Brain microvascular endothelial cell (primary cell): ENCODE measurements around the gene USP10.

ENCODE experiments used
- DNase-seq: peaks from one replicate; pipeline ENCODE4 v3.0.0-alpha.2; 2020
- H3K27ac ChIP-seq: fragments of 250-450 bp; sonication (Bioruptor Pico); 2 replicates; pipeline ENCODE4 v1.5.1; 2020; ENCODE audit warnings: mild to moderate bottlenecking, moderate library complexity
- H3K27me3 ChIP-seq: fragments of 250-450 bp; sonication (Bioruptor Pico); replicated peaks from 2 replicates; pipeline ENCODE4 v1.5.1; 2020; ENCODE audit warnings: mild to moderate bottlenecking
- H3K36me3 ChIP-seq: fragments of 250-450 bp; sonication (Bioruptor Pico); replicated peaks from 2 replicates; pipeline ENCODE4 v1.5.1; 2020; ENCODE audit warnings: mild to moderate bottlenecking
- H3K4me3 ChIP-seq: 2 replicates; pipeline ENCODE4 v1.5.1; 2011; ENCODE audit warnings: low read depth, mild to moderate bottlenecking, control low read depth, low read length, moderate library complexity
- in situ Hi-C: cut with HindIII; loops from 2 replicates; pipeline ENCODE4 v1.10.0; 2017; ENCODE audit warnings: low sequenced_read_pairs, low pct_ligation_motif_present
- TF ChIP-seq, protein P1 (sequence below): IDR thresholded peaks from 2 replicates; pipeline ENCODE4 v1.5.1; 2011; ENCODE audit warnings: low read depth, mild to moderate bottlenecking, moderate library complexity, low read length, control low read depth, inconsistent platforms; ENCODE audit errors: missing control alignments

The USP10 gene, protein sequence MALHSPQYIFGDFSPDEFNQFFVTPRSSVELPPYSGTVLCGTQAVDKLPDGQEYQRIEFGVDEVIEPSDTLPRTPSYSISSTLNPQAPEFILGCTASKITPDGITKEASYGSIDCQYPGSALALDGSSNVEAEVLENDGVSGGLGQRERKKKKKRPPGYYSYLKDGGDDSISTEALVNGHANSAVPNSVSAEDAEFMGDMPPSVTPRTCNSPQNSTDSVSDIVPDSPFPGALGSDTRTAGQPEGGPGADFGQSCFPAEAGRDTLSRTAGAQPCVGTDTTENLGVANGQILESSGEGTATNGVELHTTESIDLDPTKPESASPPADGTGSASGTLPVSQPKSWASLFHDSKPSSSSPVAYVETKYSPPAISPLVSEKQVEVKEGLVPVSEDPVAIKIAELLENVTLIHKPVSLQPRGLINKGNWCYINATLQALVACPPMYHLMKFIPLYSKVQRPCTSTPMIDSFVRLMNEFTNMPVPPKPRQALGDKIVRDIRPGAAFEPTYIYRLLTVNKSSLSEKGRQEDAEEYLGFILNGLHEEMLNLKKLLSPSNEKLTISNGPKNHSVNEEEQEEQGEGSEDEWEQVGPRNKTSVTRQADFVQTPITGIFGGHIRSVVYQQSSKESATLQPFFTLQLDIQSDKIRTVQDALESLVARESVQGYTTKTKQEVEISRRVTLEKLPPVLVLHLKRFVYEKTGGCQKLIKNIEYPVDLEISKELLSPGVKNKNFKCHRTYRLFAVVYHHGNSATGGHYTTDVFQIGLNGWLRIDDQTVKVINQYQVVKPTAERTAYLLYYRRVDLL

DNA sequence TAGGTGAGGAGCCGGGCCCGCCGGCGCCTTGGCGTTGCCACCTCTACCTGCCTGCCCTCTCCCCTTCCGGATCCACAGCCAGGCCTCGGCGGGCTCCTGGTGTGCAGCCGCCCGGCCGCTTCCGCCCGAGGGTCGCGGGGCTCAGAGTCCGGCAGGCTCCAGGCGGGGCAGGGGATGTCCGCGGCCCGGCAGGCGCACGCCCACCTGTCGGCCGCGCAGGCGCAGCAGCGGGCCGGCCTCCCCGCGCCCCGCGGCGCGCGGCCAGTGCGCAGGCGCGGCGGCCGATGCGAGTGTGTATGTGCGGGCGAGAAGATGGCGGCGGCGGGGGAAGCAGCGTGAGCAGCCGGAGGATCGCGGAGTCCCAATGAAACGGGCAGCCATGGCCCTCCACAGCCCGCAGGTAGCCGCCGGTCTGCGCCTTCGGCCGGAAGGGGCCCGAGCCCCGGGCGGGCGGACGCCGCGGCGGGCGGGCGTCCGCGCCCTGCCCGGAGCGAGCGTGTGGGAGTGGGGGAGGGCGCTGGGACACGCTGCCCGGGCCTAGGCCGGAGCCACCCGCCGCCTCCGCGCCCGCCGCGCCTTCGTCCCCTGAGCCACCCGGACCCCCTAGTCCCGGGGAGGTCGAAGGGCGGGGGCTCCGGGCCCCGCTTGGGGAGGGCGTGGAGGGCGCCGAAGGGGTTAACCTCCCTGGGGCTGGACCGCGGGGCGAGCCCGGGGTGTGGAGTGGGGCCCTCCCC lies at the start of gene USP10:
Gene USP10 (plus strand): TSS at position 289 of the 734 bp plus-strand sequence. CDS start 91 bp downstream, at position 380.
- TF ChIP-seq, protein P1, sequence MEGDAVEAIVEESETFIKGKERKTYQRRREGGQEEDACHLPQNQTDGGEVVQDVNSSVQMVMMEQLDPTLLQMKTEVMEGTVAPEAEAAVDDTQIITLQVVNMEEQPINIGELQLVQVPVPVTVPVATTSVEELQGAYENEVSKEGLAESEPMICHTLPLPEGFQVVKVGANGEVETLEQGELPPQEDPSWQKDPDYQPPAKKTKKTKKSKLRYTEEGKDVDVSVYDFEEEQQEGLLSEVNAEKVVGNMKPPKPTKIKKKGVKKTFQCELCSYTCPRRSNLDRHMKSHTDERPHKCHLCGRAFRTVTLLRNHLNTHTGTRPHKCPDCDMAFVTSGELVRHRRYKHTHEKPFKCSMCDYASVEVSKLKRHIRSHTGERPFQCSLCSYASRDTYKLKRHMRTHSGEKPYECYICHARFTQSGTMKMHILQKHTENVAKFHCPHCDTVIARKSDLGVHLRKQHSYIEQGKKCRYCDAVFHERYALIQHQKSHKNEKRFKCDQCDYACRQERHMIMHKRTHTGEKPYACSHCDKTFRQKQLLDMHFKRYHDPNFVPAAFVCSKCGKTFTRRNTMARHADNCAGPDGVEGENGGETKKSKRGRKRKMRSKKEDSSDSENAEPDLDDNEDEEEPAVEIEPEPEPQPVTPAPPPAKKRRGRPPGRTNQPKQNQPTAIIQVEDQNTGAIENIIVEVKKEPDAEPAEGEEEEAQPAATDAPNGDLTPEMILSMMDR = no peak
- in situ Hi-C loops = no loop called here
- H3K27me3 ChIP-seq = no peaks in the 10 kb centered on the region
- peak within 1 kb of the TSS; percentile 51 for H3K27ac ChIP-seq
- H3K4me3 ChIP-seq = peak within 1 kb of the TSS; percentile 87
- H3K36me3 ChIP-seq = no peaks in the 10 kb centered on the region
- peak; percentile 45 for DNase-seq

DNA sequence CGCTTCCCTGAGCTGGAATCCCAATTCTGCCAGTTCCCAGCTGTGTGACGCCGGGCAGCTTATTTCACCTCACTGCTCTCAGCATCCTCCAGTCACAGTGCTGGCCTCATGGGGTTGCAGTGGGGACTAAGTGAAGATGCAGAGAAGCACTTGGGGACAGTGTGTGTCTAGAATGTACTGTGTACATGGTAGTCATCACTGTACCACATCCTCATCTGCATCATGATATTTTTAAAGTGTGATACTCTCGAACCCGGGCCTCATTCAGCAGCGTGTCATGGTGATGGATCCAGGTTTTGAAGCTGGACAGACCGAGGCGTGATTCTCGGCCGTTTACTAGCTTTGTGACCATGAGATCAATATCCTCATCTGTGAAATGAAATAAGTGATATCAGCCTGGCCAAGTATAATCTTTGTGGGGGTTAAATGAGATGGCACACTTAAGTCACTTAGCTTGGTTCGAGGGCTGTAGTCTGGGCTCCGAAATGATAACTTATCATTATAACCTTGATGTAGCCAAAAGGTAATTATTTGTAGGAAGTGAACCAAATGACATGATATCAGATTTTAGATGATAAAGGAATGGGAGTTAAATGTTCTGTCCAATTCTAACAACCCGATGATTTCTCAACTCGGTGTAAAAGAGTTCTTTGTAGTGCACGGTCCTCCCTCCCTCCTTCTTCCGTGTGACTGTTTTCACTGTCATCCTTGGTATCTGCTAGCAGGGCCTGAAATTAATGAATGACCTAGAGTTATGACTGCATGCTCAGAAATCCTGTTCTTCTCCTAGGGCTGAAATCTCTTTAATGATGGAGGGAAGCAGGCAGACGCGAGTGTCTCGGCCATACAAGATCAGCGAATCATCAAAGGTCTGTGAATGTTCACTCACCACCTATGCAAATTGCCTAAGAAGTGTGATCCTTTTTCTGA lies 49.5 kb upstream of the USP10 start:
- peak; percentile 27 for DNase-seq
- Histone ChIP-seq H3K27me3 (no peaks in the 10 kb centered on the region), H3K27ac (no peak overlapping the region), H3K36me3 (peaks cover 5% of the 10 kb centered on the region), H3K4me3 (no peak overlapping the region)
- TF ChIP-seq, protein P1 = no peak
- in situ Hi-C loops = no loop called here

DNA sequence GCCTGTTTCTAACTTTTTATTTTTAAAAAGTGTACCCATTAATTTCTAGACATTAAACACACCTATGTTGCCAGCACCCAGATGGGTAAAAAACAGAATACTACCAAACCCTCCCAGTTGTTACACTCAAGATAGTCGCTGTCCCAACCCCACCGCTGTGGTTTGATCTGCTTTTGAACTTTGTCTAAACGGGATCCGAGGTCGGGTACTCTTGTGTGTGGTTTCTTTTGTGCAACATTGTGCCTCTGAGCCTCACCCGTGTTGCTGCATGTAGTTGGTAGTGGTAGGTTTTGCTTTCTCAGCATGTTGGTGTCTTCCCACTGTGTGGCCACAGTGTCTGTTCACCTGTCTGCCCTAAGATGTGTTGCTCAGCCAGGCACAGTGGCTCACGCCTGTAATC lies 47.2 kb upstream of the USP10 start:
- no peak for DNase-seq
- H3K27ac ChIP-seq = no peak overlapping the region
- H3K36me3 ChIP-seq = peaks cover 14% of the 10 kb centered on the region
- in situ Hi-C loops = no loop called here
- no peaks in the 10 kb centered on the region for H3K27me3 ChIP-seq
- no peak overlapping the region for H3K4me3 ChIP-seq
- TF ChIP-seq, protein P1 = no peak

GRCh38 chr16:84654238-84654637 lies 45.6 kb upstream of the USP10 start:
- no peak overlapping the region for H3K4me3 ChIP-seq
- H3K36me3 ChIP-seq = peaks cover 26% of the 10 kb centered on the region
- no peaks in the 10 kb centered on the region for H3K27me3 ChIP-seq
- in situ Hi-C loops = no loop called here
- DNase-seq = no peak
- H3K27ac ChIP-seq = no peak overlapping the region
- TF ChIP-seq, protein P1 = no peak

GRCh38 chr16:84654998-84655397 lies 44.8 kb upstream of the USP10 start:
- Histone ChIP-seq H3K36me3 (peaks cover 34% of the 10 kb centered on the region), H3K27me3 (no peaks in the 10 kb centered on the region), H3K4me3 (no peak overlapping the region), H3K27ac (no peak overlapping the region)
- TF ChIP-seq, protein P1 = no peak
- no peak for DNase-seq
- in situ Hi-C loops = no loop called here
